OCI-M1 (cell line): Measurements from ENCODE around the gene COL1A2.
A peak's percentile ranks its signal among the peaks of the same experiment; 100 is the strongest.

Source experiments
- DNase-seq: peaks from one replicate; lab custom pipeline; 2025; lab: John Stamatoyannopoulos, UW

COL1A2 gene

DNA sequence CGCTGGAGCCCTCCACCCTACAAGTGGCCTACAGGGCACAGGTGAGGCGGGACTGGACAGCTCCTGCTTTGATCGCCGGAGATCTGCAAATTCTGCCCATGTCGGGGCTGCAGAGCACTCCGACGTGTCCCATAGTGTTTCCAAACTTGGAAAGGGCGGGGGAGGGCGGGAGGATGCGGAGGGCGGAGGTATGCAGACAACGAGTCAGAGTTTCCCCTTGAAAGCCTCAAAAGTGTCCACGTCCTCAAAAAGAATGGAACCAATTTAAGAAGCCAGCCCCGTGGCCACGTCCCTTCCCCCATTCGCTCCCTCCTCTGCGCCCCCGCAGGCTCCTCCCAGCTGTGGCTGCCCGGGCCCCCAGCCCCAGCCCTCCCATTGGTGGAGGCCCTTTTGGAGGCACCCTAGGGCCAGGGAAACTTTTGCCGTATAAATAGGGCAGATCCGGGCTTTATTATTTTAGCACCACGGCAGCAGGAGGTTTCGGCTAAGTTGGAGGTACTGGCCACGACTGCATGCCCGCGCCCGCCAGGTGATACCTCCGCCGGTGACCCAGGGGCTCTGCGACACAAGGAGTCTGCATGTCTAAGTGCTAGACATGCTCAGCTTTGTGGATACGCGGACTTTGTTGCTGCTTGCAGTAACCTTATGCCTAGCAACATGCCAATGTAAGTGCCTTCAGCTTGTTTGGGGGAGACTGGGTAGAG is at the start of gene COL1A2:
TSS of gene COL1A2 (plus strand) at position 459 of the 704 bp plus-strand sequence. CDS start at position 596, 137 bp downstream.
- no peak for DNase-seq

DNA sequence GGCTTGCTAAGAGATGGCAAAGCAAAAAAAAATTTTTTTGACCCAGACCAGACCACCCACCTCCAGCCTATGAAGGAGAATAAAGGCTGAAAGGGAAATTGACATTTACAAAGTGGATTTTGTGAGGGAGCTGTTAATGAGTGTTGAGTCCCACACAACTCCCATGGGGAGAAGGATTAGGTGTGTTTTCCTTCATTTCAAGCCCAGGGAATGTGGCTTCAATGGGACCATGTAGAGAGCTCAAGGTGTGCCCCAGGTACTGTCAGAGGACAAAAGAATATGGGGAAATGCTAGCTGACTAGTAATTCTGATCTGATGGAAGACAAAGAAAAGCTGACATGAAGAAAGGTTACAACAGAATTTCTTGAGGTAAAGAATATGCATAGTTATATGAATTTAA is 48.8 kb upstream of the COL1A2 start:
- no peak for DNase-seq

GRCh38 chr7:94348142-94348541 is 46.6 kb upstream of the COL1A2 start:
- DNase-seq = no peak

DNA sequence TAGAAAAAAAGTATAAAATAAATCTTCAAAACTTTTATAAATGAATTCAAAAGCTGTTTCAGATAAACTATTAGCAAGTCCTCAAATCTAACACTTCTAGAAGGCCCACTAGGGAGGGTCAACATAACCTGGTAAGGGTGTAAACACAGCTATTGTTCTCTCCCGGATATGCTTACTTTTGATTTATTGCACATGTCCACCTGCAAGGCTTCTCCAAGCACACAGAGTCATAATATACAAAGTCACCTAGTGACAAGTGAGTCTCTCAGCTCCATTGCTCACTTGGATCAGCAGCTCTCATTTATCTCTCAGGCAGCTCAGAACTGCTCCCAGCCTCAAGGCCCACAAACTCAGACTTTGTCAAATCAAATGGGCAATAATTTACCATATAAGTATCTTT is 44.0 kb upstream of the COL1A2 start:
- no peak for DNase-seq

DNA sequence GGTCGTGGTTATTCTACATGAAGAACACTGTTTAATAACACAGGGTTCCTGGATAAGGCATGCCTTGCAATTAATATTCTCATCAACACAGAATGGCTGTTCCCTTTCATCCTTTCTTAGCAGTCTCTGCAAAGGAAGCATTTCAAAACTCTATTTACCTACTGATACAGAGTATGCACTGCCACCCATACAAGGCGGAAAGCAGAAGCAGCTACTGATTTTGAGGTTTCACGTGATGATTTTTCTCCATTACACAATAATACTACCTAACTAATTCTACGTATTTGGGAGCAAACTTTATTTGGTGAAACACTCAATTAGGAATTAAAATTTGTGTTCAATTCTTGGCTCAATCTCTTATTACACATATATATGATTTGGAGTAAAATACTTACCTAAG is 43.0 kb upstream of the COL1A2 start:
- DNase-seq = no peak

DNA sequence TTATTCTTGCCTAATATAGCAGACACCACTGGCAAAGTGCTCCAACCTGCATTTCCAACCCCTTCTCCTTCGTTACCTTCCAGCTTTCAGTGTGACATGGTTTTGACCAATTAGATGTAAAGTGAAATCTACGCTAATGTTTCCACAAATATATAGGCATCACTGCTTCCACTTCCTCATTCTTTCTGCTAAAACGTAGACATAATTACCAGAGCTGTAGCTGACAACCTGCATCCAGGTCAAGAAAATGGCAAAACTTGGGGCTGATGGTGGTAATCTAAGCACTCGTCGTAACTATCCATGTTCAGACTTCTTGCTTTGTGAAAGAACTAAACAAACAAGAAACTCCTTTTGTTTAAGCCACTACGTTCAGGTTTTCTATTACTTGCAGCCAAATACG is 41.8 kb upstream of the COL1A2 start:
- no peak for DNase-seq

DNA sequence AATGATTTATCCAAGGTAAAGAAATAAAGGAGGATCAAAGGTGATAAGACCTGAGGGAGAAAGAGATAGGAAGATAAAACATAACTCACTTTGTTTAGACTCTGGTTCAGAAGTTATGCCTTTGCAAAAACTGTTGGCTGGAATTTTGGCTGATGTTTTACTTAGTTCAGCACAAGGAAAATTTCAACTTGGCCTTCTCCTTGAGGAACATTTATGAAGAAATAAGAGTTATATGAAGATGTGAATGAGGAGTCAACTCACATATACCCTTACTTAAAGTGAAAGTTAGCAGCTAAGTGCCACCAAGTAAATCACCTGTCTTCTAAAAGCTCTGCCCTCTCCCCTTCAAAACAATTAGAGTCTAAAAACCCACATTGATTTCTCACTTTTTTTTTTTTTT is 39.7 kb upstream of the COL1A2 start:
- DNase-seq = no peak

DNA sequence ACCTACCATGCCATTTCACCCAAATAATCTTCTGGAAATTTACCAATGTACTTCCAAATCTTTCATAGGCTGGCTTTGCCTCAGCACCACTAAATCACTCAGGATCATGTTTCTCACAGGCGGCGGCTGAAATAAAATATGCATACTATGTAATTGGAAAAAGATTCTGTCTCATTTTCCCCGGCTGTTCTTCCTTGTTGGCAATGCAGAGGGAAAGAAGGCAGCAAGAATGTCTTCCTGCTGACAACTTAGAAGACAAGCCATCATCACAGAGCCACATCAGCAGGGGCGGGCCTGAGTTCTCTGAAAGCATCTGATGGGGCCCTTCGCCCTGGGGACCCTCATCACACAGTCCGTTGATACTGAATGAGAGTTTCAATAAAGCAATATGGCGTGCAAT is 39.2 kb upstream of the COL1A2 start:
- no peak for DNase-seq

GRCh38 chr7:94357076-94357475 is 37.6 kb upstream of the COL1A2 start:
- no peak for DNase-seq

DNA sequence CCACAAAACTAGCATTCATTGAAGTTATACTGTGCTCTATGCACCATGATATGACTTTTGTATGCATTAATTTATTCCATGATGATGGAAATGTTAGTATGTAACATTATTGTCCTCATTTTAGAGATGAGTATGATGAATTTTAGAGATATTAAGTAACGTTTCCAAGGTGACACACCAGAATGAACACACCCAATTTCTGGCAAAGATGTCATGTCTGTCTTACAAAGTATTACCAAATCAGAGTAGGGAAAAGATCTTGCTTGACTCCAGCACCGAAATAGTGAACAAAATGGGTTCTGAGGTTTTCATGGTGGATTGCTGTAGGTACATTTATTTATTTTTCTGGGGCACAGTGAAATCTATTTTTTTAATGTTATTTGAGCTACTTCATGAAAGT is 33.8 kb upstream of the COL1A2 start:
- DNase-seq = no peak

- DNase-seq = no peak
These were observed 32.4 kb upstream of the COL1A2 start for GRCh38 chr7:94362276-94362675.

- no peak for DNase-seq
These were observed 29.9 kb upstream of the COL1A2 start for GRCh38 chr7:94364816-94365215.

GRCh38 chr7:94366163-94366562 is 28.5 kb upstream of the COL1A2 start:
- DNase-seq = no peak

DNA sequence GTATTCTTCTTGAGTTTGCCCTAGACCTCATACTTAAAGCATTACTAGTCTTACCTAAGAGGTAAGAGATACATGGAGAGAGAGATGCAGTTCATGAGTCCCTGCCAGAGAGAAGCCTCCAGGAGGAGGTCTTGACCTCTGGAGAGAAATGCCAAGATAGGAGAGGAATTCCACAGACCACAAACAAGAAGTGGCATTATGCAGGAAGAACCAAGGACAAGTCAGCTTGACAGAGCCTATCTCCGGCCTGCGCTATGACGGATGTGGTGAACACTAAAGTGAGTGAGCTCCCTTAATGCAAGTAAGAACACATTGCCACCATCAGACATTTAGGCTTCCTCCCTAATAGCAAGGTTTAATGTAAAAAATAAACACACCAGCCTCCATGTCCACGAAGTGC is 27.9 kb upstream of the COL1A2 start:
- no peak for DNase-seq

DNA sequence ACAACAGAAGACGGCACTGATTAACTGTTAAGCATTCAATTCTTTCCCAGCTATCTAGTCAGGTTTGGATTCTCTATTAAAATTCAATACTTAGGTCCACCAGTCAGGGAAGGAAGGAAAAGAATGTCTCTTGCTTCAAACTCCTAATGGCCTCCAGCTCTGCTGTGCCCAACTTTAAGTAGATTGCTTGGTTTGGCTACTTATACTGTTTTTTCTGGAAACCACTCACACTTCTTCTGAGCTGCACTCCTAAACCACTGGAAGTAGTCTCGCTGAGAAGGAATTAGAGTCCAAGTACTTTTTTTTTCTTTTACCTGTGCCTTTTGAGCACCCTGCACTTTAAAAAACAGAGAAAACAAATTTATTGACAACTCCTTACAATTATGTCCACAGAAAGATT is 26.7 kb upstream of the COL1A2 start:
- peak; percentile 60 for DNase-seq

- DNase-seq = peak; percentile 80
These were observed 26.3 kb upstream of the COL1A2 start for GRCh38 chr7:94368371-94368791.

GRCh38 chr7:94374231-94374630 is 20.5 kb upstream of the COL1A2 start:
- DNase-seq = peak; percentile 60

GRCh38 chr7:94374721-94375566 is 19.8 kb upstream of the COL1A2 start:
- DNase-seq = no peak

GRCh38 chr7:94375691-94376090 is 19.0 kb upstream of the COL1A2 start:
- no peak for DNase-seq

GRCh38 chr7:94376281-94376680 is 18.4 kb upstream of the COL1A2 start:
- DNase-seq = no peak

GRCh38 chr7:94378356-94378755 is 16.3 kb upstream of the COL1A2 start:
- no peak for DNase-seq

DNA sequence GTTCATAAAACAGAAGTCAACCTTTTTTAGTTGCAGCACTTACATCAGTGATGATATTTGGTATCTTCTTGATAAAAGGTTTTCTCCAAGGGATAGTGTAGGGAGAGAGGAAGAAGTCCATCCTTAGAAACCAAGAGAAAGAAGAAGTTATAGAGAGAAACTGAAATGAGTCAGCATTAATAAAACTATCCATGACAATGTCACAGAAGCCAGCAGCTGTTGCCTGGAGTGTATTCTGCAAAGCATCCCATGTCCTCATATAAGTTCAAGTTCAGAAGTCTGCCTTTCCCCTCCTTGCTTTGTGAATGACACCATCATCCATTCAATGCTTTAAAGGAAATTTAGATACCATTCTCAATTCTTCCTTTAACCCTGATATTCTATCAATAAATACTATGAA is 14.4 kb upstream of the COL1A2 start:
- peak; percentile 47 for DNase-seq

GRCh38 chr7:94382132-94382531 is 12.6 kb upstream of the COL1A2 start:
- no peak for DNase-seq
